Mesenchymal stem cell (in vitro differentiated cells and primary cell): ENCODE data around the gene TMEM178A.

ENCODE experiments used
- DNase-seq: peaks from one replicate; pipeline ENCODE4 v3.0.0-alpha.2; 2013
- H2AFZ ChIP-seq: one replicate; pipeline ENCODE4 v1.6.1; 2013; ENCODE audit warnings: low read depth, mild to moderate bottlenecking, control low read depth, inconsistent platforms, low read length, moderate library complexity
- H2AK5ac ChIP-seq: 2 replicates; pipeline ENCODE4 v1.6.1; 2013; ENCODE audit warnings: low read length, moderate library complexity, mild to moderate bottlenecking, inconsistent platforms; ENCODE audit not compliant: severe bottlenecking
- H2BK120ac ChIP-seq: one replicate; pipeline ENCODE4 v1.6.1; 2013; ENCODE audit warnings: low read depth, mild to moderate bottlenecking, inconsistent platforms, low read length, moderate library complexity
- H2BK12ac ChIP-seq, 2 experiments: one replicate each; pipeline ENCODE4 v1.6.1; 2013; ENCODE audit warnings: inconsistent platforms in 2 of 2, low read length in 2 of 2, mild to moderate bottlenecking in 2 of 2, moderate library complexity in 2 of 2, control low read depth in 1 of 2
- H2BK15ac ChIP-seq: one replicate; pipeline ENCODE4 v1.6.1; 2013; ENCODE audit warnings: mild to moderate bottlenecking, low read depth, inconsistent platforms; ENCODE audit not compliant: poor library complexity, severe bottlenecking
- H2BK5ac ChIP-seq: 2 replicates; pipeline ENCODE4 v1.6.1; 2013; ENCODE audit warnings: low read depth, mild to moderate bottlenecking, low read length, control low read depth, inconsistent platforms; ENCODE audit not compliant: poor library complexity, severe bottlenecking
- H3K14ac ChIP-seq, 2 experiments: one replicate each; pipeline ENCODE4 v1.6.1; 2013; ENCODE audit warnings: inconsistent platforms in 2 of 2, low read length in 2 of 2, control low read depth in 1 of 2, mild to moderate bottlenecking in 1 of 2, moderate library complexity in 1 of 2
- H3K18ac ChIP-seq, 2 experiments: one replicate each; pipeline ENCODE4 v1.6.1; 2013; ENCODE audit warnings: inconsistent platforms in 2 of 2, low read length in 2 of 2, control low read depth in 1 of 2, low read depth in 1 of 2, mild to moderate bottlenecking in 1 of 2
- H3K23ac ChIP-seq, 2 experiments: one replicate each; pipeline ENCODE4 v1.6.1; 2013; ENCODE audit warnings: inconsistent platforms in 2 of 2, low read length in 2 of 2, mild to moderate bottlenecking in 2 of 2, moderate library complexity in 2 of 2, control low read depth in 1 of 2
- H3K27ac ChIP-seq: 2 replicates; pipeline ENCODE4 v1.5.1; 2013; ENCODE audit warnings: mild to moderate bottlenecking, moderate library complexity, low read length, control low read depth, inconsistent platforms; ENCODE audit not compliant: poor library complexity, severe bottlenecking
- H3K27me3 ChIP-seq, 2 experiments: 2 replicates each; pipeline versions ENCODE4 v1.6.1 to v1.7.0; 2013; ENCODE audit warnings: low read length in 2 of 2, mild to moderate bottlenecking in 2 of 2, moderate library complexity in 2 of 2, control low read depth in 1 of 2, inconsistent platforms in 1 of 2; ENCODE audit not compliant: control insufficient read depth in 1 of 2, insufficient read depth in 1 of 2
- H3K36me3 ChIP-seq, 2 experiments: 2 replicates each; pipeline versions ENCODE4 v1.6.1 to v1.7.0; 2013; ENCODE audit warnings: low read length in 2 of 2, control low read depth in 1 of 2, inconsistent platforms in 1 of 2, low read depth in 1 of 2, mild to moderate bottlenecking in 1 of 2; ENCODE audit not compliant: insufficient read depth in 2 of 2, control insufficient read depth in 1 of 2
- H3K4ac ChIP-seq, 2 experiments: one replicate each; pipeline ENCODE4 v1.6.1; 2013; ENCODE audit warnings: inconsistent platforms in 2 of 2, low read length in 2 of 2, mild to moderate bottlenecking in 2 of 2, moderate library complexity in 2 of 2, control low read depth in 1 of 2, low read depth in 1 of 2
- H3K4me1 ChIP-seq: 2 replicates; pipeline ENCODE4 v1.6.1; 2013; ENCODE audit warnings: low read depth, low read length, control low read depth; ENCODE audit not compliant: control insufficient read depth, insufficient read depth
- H3K4me2 ChIP-seq: 2 replicates; pipeline ENCODE4 v1.6.1; 2013; ENCODE audit warnings: low read length, mild to moderate bottlenecking, inconsistent platforms; ENCODE audit not compliant: poor library complexity, severe bottlenecking
- H3K4me3 ChIP-seq, 2 experiments: 2 replicates each; pipeline versions ENCODE4 v1.5.1 to v1.7.0; 2013; ENCODE audit warnings: low read length in 2 of 2, mild to moderate bottlenecking in 2 of 2, control low read depth in 1 of 2, low read depth in 1 of 2; ENCODE audit not compliant: insufficient read depth in 1 of 2
- H3K79me1 ChIP-seq: replicated peaks from 2 replicates; pipeline ENCODE4 v1.6.1; 2013; ENCODE audit warnings: mild to moderate bottlenecking, control low read depth, low read length, inconsistent platforms; ENCODE audit not compliant: poor library complexity, severe bottlenecking
- H3K9ac ChIP-seq: 2 replicates; pipeline ENCODE4 v1.7.0; 2013; ENCODE audit warnings: mild to moderate bottlenecking, low read length, moderate library complexity
- H3K9me3 ChIP-seq: 2 replicates; pipeline ENCODE4 v1.7.0; 2013; ENCODE audit warnings: mild to moderate bottlenecking, low read length; ENCODE audit not compliant: control insufficient read depth
- H4K8ac ChIP-seq: one replicate; pipeline ENCODE4 v1.6.1; 2013; ENCODE audit warnings: inconsistent platforms, mild to moderate bottlenecking, low read length, moderate library complexity
- H4K91ac ChIP-seq: one replicate; pipeline ENCODE4 v1.6.1; 2013; ENCODE audit warnings: mild to moderate bottlenecking, low read length, inconsistent platforms
- WGBS: methylation state at CpG from one replicate; pipeline ENCODE4 v1.1.7; 2013; ENCODE audit warnings: mixed read lengths; 5-methylcytosine and 5-hydroxymethylcytosine counted together

The TMEM178A gene

GRCh38 chr2:39701137-39701536 lies 35.4 kb downstream of the TMEM178A start:
- Histone ChIP-seq H4K91ac (no peak overlapping the region), H2BK12ac (no peak overlapping the region), H3K79me1 (no peaks in the 10 kb centered on the region), H3K27me3 (no peaks in the 10 kb centered on the region), H3K14ac (no peak overlapping the region), H3K4me2 (no peak overlapping the region), H3K36me3 (no peaks in the 10 kb centered on the region), H2BK15ac (no peak overlapping the region), H3K18ac (no peak overlapping the region), H2BK120ac (no peak overlapping the region), H3K27ac (no peak overlapping the region), H3K9me3 (peaks cover 40% of the 10 kb centered on the region), H3K4me1 (peaks cover 2% of the 10 kb centered on the region), H3K9ac (no peak overlapping the region), H3K23ac (no peak overlapping the region), H4K8ac (no peak overlapping the region), H2AFZ (no peak overlapping the region), H2AK5ac (no peak overlapping the region), H3K4me3 (no peak overlapping the region), H2BK5ac (no peak overlapping the region), H3K4ac (no peak overlapping the region)
- WGBS: 95% methylated on average over 1 of the region's 1 CpG
- no peak for DNase-seq

DNA sequence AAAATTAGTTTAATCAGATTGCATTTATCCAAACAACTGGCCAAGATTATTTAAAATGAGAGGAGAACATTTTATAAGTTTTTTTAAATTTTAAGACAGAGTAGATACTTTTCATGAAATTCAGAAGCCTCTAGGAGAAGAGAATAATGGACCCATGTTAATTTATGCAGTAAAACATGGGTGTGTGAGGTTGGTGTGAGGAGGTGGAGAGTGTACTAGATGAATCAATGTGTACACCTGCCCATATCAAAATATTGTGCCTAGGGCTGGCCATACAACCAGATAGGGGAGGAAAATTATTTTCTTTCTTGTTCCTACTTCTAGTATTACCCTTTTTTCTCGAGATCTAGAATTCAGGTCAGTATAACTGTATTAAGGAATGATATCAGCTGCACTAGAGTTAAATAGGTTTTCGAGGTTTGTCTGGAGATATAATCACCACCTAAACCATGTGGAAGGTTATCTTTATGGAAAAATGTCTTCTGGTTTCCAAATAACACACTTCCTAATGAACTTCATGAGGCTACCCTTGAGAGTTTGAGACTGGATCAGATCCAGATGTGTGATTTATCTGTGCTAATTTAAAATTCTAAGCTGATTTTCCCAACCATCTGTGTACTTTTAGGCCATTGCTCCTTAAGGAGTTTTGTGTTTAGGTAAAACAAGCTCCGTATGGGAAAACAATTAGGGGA lies 37.6 kb downstream of the TMEM178A start:
- no peak overlapping the region for H3K9ac ChIP-seq
- no peak overlapping the region for H2BK120ac ChIP-seq
- peaks cover 40% of the 10 kb centered on the region for H3K9me3 ChIP-seq
- no peak overlapping the region for H4K91ac ChIP-seq
- H2BK5ac ChIP-seq: no peak overlapping the region
- H3K79me1 ChIP-seq: no peaks in the 10 kb centered on the region
- H3K4me3 ChIP-seq: no peak overlapping the region
- H3K36me3 ChIP-seq: no peaks in the 10 kb centered on the region
- H3K14ac ChIP-seq: no peak overlapping the region
- H2BK12ac ChIP-seq: no peak overlapping the region
- no peak overlapping the region for H2AFZ ChIP-seq
- peaks cover 2% of the 10 kb centered on the region for H3K4me1 ChIP-seq
- no peak overlapping the region for H3K4me2 ChIP-seq
- DNase-seq: no peak
- H2AK5ac ChIP-seq: no peak overlapping the region
- no peak overlapping the region for H3K4ac ChIP-seq
- H2BK15ac ChIP-seq: no peak overlapping the region
- H3K18ac ChIP-seq: no peak overlapping the region
- H3K27me3 ChIP-seq: no peaks in the 10 kb centered on the region
- no peak overlapping the region for H3K27ac ChIP-seq
- H4K8ac ChIP-seq: no peak overlapping the region
- WGBS: no CpG with 5 or more reads among the region's 3 CpGs
- no peak overlapping the region for H3K23ac ChIP-seq

GRCh38 chr2:39704540-39704939 lies 38.8 kb downstream of the TMEM178A start:
- DNase-seq: no peak
- no peak overlapping the region for H2AFZ ChIP-seq
- H3K18ac ChIP-seq: no peak overlapping the region
- H3K27ac ChIP-seq: no peak overlapping the region
- H2BK5ac ChIP-seq: no peak overlapping the region
- H3K23ac ChIP-seq: no peak overlapping the region
- no peak overlapping the region for H3K4me2 ChIP-seq
- no peak overlapping the region for H4K91ac ChIP-seq
- no peak overlapping the region for H3K4ac ChIP-seq
- no peaks in the 10 kb centered on the region for H3K36me3 ChIP-seq
- no peak overlapping the region for H3K9ac ChIP-seq
- no peak overlapping the region for H2BK15ac ChIP-seq
- WGBS: 94% methylated on average over 2 of the region's 3 CpGs
- H3K14ac ChIP-seq: no peak overlapping the region
- no peak overlapping the region for H2BK12ac ChIP-seq
- H4K8ac ChIP-seq: no peak overlapping the region
- no peak overlapping the region for H2AK5ac ChIP-seq
- no peaks in the 10 kb centered on the region for H3K27me3 ChIP-seq
- no peak overlapping the region for H3K4me3 ChIP-seq
- H3K79me1 ChIP-seq: no peaks in the 10 kb centered on the region
- H3K4me1 ChIP-seq: peaks cover 2% of the 10 kb centered on the region
- H3K9me3 ChIP-seq: peaks cover 39% of the 10 kb centered on the region
- no peak overlapping the region for H2BK120ac ChIP-seq

DNA sequence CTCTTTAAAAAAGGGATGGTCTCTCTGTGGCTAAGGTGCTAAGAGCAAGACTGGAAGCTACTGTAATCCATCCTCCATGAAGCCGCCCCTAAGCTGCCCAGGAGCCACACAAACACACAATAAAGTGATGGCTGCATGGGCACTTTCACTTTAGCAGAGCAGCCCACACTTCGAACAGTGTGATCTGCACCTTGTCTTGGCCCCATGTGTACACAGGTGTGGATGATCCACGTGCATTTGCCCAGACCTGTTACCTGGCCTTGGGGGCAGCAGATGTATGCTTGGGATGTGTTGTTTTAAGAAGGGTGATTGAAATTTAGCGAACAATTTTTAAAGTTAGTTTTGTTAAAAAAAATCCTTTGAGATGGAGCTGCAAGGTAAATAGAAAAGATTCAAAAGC lies 39.9 kb downstream of the TMEM178A start:
- 77% methylated on average over 4 of the region's 4 CpGs for WGBS
- Histone ChIP-seq H3K14ac (no peak overlapping the region), H3K36me3 (no peaks in the 10 kb centered on the region), H3K4me2 (no peak overlapping the region), H3K23ac (no peak overlapping the region), H2BK15ac (no peak overlapping the region), H2AFZ (no peak overlapping the region), H2BK5ac (no peak overlapping the region), H4K91ac (no peak overlapping the region), H3K9me3 (peaks cover 31% of the 10 kb centered on the region), H3K79me1 (no peaks in the 10 kb centered on the region), H3K4ac (no peak overlapping the region), H2BK120ac (no peak overlapping the region), H4K8ac (no peak overlapping the region), H3K27ac (no peak overlapping the region), H3K18ac (no peak overlapping the region), H2BK12ac (no peak overlapping the region), H3K4me3 (no peak overlapping the region), H3K9ac (no peak overlapping the region), H3K4me1 (peaks cover 2% of the 10 kb centered on the region), H3K27me3 (no peaks in the 10 kb centered on the region), H2AK5ac (no peak overlapping the region)
- DNase-seq: no peak
